ENCODE data around the gene PGM5. TPM values are rescaled to one million over a fixed set of nuclear protein-coding genes. Genes with fewer than 3 reads are reported as not detected.

The PGM5 gene
- total and polyA plus RNA-seq, 2 of the 4 experiments (the other 2 are of a cell fraction) = 8.3 to 14.7 TPM

GRCh38 chr9:68473790-68474189 lies 117.4 kb downstream of the PGM5 start:
- H3K27me3 ChIP-seq (ENCODE audit: control insufficient read depth, insufficient read depth, low read length) = no peaks in the 10 kb centered on the region
- H3K23ac ChIP-seq (ENCODE audit: low read depth, low read length) = no peak overlapping the region
- no peaks in the 10 kb centered on the region for H4K20me1 ChIP-seq (ENCODE audit: insufficient read depth, low read length)
- no peaks in the 10 kb centered on the region for H3K9me3 ChIP-seq (ENCODE audit: control insufficient read depth, insufficient read depth, low read length)
- in situ Hi-C loops (cut with MboI; ENCODE audit: low sequenced_read_pairs) (no loop called here), dilution Hi-C loops (cut with HindIII; ENCODE audit: low sequenced_read_pairs, unreplicated experiment) (no loop called here), intact Hi-C loops (cut with micrococcal nuclease) (no loop called here)
- H4K8ac ChIP-seq (ENCODE audit: low read depth in 2 of 2, low read length in 2 of 2) = no peak overlapping the region
- H3K14ac ChIP-seq (replicated peaks; ENCODE audit: low read depth, low read length) = no peak overlapping the region
- no CpG with 5 or more reads among the region's 3 CpGs for WGBS, 2 experiments (ENCODE audit: extremely low coverage in 2 of 2, insufficient read length in 1 of 2)
- ATAC-seq (ENCODE audit: low read depth) (no peak), DNase-seq (no peak)
- no peak overlapping the region for H2BK20ac ChIP-seq (ENCODE audit: low read depth, low read length)
- H4K91ac ChIP-seq (ENCODE audit: insufficient read depth, low read depth, low read length) = no peak overlapping the region
- no peak overlapping the region for H3K9ac ChIP-seq (ENCODE audit: low read depth, low read length)
- H3K27ac ChIP-seq (ENCODE audit: insufficient read depth, low read length) = no peak overlapping the region
- H3K79me1 ChIP-seq (ENCODE audit: low read depth in 1 of 2, low read length in 2 of 2) = no peaks in the 10 kb centered on the region
- no peak overlapping the region for H3K56ac ChIP-seq (ENCODE audit: extremely low read depth, insufficient read depth, low read length)
- H3K9me1 ChIP-seq (ENCODE audit: insufficient read depth, low read length) = no peaks in the 10 kb centered on the region
- no peaks in the 10 kb centered on the region for H3K4me1 ChIP-seq (ENCODE audit: control insufficient read depth, insufficient read depth, low read length)
- POLR2A ChIA-PET (ENCODE audit: unreplicated experiment) = no interaction called here
- CTCF ChIA-PET = interaction anchor here (1.0 kb wide), 1 partner anchor 95 kb away, joined by 4 read pairs; no protein-coding TSS in a partner anchor
- no peak overlapping the region for H3K18ac ChIP-seq (ENCODE audit: low read depth, low read length)
- H2AFZ ChIP-seq (replicated peaks; ENCODE audit: low read length, poor library complexity) = no peak overlapping the region
- H2AK5ac ChIP-seq (ENCODE audit: low read depth, low read length) = no peak overlapping the region
- H2AK9ac ChIP-seq (replicated peaks; ENCODE audit: low read depth, low read length, poor library complexity) = no peak overlapping the region
- H3K4me2 ChIP-seq (ENCODE audit: low read depth, low read length) = no peak overlapping the region
- TF ChIP-seq NFE2L2 (IDR thresholded peaks at IDR 0.05; ENCODE audit: low read depth, low read length) = no peak
- no peak for TF ChIP-seq MAFK (IDR thresholded peaks at IDR 0.05; ENCODE audit: low read depth, low read length)
- TF ChIP-seq RCOR1 (IDR thresholded peaks at IDR 0.05; ENCODE audit: insufficient replicate concordance, low read length) = no peak
- TF ChIP-seq, protein P1, sequence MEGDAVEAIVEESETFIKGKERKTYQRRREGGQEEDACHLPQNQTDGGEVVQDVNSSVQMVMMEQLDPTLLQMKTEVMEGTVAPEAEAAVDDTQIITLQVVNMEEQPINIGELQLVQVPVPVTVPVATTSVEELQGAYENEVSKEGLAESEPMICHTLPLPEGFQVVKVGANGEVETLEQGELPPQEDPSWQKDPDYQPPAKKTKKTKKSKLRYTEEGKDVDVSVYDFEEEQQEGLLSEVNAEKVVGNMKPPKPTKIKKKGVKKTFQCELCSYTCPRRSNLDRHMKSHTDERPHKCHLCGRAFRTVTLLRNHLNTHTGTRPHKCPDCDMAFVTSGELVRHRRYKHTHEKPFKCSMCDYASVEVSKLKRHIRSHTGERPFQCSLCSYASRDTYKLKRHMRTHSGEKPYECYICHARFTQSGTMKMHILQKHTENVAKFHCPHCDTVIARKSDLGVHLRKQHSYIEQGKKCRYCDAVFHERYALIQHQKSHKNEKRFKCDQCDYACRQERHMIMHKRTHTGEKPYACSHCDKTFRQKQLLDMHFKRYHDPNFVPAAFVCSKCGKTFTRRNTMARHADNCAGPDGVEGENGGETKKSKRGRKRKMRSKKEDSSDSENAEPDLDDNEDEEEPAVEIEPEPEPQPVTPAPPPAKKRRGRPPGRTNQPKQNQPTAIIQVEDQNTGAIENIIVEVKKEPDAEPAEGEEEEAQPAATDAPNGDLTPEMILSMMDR (conservative IDR thresholded peaks at IDR 0.05; ENCODE audit: low read depth, low read length) = no peak
- no peak overlapping the region for H2BK120ac ChIP-seq (ENCODE audit: low read depth, low read length)
- H3K4me3 ChIP-seq (ENCODE audit: insufficient read depth, low read depth, low read length) = no peak overlapping the region
- H4K5ac ChIP-seq (ENCODE audit: low read depth, low read length) = no peak overlapping the region
- H2BK5ac ChIP-seq (ENCODE audit: low read depth, low read length, poor library complexity, severe bottlenecking) = no peak overlapping the region
- no TSS peak for BruUV-seq (replicated peaks)
- H3K4ac ChIP-seq (ENCODE audit: low read depth, low read length) = no peak overlapping the region
- no peaks in the 10 kb centered on the region for H3K36me3 ChIP-seq (ENCODE audit: control insufficient read depth, insufficient read depth, low read length)
- no peak overlapping the region for H2BK15ac ChIP-seq (ENCODE audit: low read depth, low read length)
